Fibroblast of lung (primary cell): ENCODE measurements around the gene IL22RA2.

Experiments used
- EZH2 ChIP-seq: IDR thresholded peaks from 2 replicates; pipeline ENCODE4 v1.5.1; 2012; ENCODE audit warnings: low read length, control low read depth, mild to moderate bottlenecking; ENCODE audit errors: missing control alignments
- TF ChIP-seq, protein P1 (sequence below), 2 donors: IDR thresholded peaks in 1 of 2; conservative IDR thresholded peaks in 1 of 2; 1 replicate in 1 of 2; 2 replicates in 1 of 2; pipeline ENCODE4 v1.5.1; 2011 to 2012; ENCODE audit warnings: low read length in 2 of 2, control low read depth in 1 of 2, inconsistent platforms in 1 of 2, low read depth in 1 of 2, mild to moderate bottlenecking in 1 of 2

- TF ChIP-seq, protein P1, sequence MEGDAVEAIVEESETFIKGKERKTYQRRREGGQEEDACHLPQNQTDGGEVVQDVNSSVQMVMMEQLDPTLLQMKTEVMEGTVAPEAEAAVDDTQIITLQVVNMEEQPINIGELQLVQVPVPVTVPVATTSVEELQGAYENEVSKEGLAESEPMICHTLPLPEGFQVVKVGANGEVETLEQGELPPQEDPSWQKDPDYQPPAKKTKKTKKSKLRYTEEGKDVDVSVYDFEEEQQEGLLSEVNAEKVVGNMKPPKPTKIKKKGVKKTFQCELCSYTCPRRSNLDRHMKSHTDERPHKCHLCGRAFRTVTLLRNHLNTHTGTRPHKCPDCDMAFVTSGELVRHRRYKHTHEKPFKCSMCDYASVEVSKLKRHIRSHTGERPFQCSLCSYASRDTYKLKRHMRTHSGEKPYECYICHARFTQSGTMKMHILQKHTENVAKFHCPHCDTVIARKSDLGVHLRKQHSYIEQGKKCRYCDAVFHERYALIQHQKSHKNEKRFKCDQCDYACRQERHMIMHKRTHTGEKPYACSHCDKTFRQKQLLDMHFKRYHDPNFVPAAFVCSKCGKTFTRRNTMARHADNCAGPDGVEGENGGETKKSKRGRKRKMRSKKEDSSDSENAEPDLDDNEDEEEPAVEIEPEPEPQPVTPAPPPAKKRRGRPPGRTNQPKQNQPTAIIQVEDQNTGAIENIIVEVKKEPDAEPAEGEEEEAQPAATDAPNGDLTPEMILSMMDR (conservative IDR thresholded peaks at IDR 0.05 in 1 of 2, IDR thresholded peaks at IDR 0.05 in 1 of 2; ENCODE audit: low read depth in 1 of 2, low read length in 2 of 2), result no peak
- TF ChIP-seq EZH2, result no peak
These were observed 70.5 kb downstream of the IL22RA2 start for GRCh38 chr6:137102851-137103492.
